ENCODE results near the gene DPP7. TPM values are rescaled to one million over a fixed set of nuclear protein-coding genes. Genes with fewer than 3 reads are reported as not detected.
"Not testable (repeated sequence)": the region's sequence is repeated elsewhere in the genome, so short reads cannot be mapped to it uniquely, and the experiment has no call there.

Gene DPP7
- total RNA-seq, 2 donors from 2014 or later, result 172 to 236 TPM

GRCh38 chr9:137121927-137122795, 7.6 kb upstream of the DPP7 start:
- not testable (repeated sequence) for H3K27ac Mint-ChIP-seq; H3K9me3 Mint-ChIP-seq; DNase-seq (ENCODE audit: low spot score in 2 of 2); H3K36me3 Mint-ChIP-seq
- ATAC-seq, result peak in 1 of 2 donors; percentile 43

DNA sequence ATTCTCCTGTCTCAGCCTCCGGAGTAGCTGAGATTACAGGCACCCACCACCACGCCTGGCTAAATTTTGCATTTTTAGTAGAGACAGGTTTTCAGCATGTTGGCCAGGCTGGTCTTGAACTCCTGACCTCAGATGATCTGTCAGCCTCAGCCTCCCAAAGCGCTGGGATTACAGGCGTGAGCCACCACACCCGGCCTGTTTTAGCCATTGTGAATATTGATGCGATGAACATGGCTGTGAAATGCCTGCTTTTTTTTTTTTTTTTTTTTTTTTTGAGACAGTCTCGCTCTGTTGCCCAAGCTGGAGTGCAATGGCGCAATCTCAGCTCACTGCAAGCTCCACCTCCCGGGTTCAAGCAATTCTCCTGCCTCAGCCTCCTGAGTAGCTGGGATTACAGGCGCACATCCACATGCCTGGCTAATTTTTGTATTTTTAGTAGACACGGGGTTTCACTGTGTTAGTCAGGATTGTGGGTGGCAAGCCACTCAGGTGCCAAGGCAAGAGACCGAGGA, 3.6 kb upstream of the DPP7 start:
- not testable (repeated sequence) for H3K36me3 Mint-ChIP-seq; DNase-seq (ENCODE audit: low spot score in 2 of 2); H3K27ac Mint-ChIP-seq; H3K9me3 Mint-ChIP-seq; ATAC-seq

- ATAC-seq (no peak), DNase-seq (ENCODE audit: low spot score in 2 of 2) (no peak)
- Mint-ChIP-seq H3K36me3 (no peaks in the 10 kb centered on the region), H3K9me3 (no peaks in the 10 kb centered on the region), H3K27ac (no peak overlapping the region)
These were observed 2.8 kb upstream of the DPP7 start for GRCh38 chr9:137117269-137117731.

DNA sequence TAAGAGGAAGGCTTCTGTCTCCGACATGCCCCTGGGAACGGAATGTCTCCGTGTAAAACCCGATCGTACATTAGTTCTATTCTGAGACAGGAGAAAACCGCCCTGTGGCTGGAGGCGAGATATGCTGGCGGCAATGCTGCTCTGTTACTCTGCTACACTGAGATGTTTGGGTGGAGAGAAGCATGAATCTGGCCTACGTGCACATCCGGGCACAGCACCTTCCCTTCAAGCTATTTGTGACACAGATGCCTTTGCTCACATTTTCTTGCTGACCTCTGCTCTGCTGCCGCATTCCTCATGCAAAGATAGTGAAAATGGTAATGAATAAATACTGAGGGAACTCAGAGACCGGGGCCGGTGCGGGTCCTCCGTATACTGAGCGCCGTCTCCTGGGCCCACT, 2.2 kb upstream of the DPP7 start:
- Mint-ChIP-seq H3K27ac (no peak overlapping the region), H3K36me3 (no peaks in the 10 kb centered on the region), H3K9me3 (no peaks in the 10 kb centered on the region)
- no peak for ATAC-seq
- no peak for DNase-seq (ENCODE audit: low spot score in 2 of 2)

GRCh38 chr9:137116027-137116507, 1.5 kb upstream of the DPP7 start:
- DNase-seq (ENCODE audit: low spot score in 2 of 2), result no peak
- ATAC-seq, result no peak
- Mint-ChIP-seq H3K27ac (no peak overlapping the region), H3K36me3 (no peaks in the 10 kb centered on the region), H3K9me3 (no peaks in the 10 kb centered on the region)

DNA sequence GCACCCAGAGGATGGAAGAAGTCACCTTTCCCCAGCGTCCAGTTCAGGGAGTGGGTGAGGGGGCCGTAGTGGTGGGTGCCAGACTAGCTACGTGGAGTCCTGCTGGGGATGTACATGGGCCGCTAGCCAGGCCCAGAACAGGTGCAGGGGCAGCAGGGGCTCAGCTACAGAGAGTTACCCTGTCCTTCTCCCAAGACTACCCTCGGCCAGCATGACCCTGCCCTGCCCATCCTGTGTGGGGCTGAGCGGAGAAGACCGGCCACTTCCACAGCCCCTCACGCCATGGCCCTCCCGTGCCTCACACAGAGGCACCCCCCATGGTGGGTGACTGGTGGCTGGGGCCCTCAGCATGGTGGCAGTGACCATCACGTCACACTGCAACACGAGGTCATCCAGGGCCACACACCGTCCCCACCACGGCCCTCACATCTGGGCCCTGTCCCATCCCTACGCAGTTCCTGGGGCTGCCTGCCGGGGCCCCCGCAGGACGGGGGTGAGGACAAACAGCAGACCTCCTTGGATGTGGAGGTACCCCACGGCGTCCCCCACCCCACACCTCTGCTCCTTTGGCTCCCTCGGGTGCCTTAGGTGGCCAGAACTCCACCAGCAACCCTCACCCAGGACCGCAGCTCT, 977 bp upstream of the DPP7 start:
- Mint-ChIP-seq H3K9me3 (no peaks in the 10 kb centered on the region), H3K36me3 (no peaks in the 10 kb centered on the region)
- no peak for ATAC-seq

GRCh38 chr9:137114220-137114612, 317 bp downstream of the DPP7 start:
- DNase-seq (ENCODE audit: low spot score in 2 of 2) (no peak), ATAC-seq (peak; percentile 18 to 21)
- no peaks in the 10 kb centered on the region for H3K36me3 Mint-ChIP-seq
- H3K27ac Mint-ChIP-seq, result peak overlapping the region in 1 of 2 donors; percentile 29
- H3K9me3 Mint-ChIP-seq, result no peaks in the 10 kb centered on the region

More for the DNA sequence above, 977 bp upstream of the DPP7 start:
- no peak for DNase-seq (ENCODE audit: low spot score in 2 of 2)
- no peak overlapping the region for H3K27ac Mint-ChIP-seq

- no peaks in the 10 kb centered on the region for H3K36me3 Mint-ChIP-seq
- no peaks in the 10 kb centered on the region for H3K9me3 Mint-ChIP-seq
- no peak overlapping the region for H3K27ac Mint-ChIP-seq
- no peak for DNase-seq (ENCODE audit: low spot score in 2 of 2)
- ATAC-seq, result peak; percentile 32 to 40
These were observed 961 bp downstream of the DPP7 start for GRCh38 chr9:137113385-137114159.

- Mint-ChIP-seq H3K27ac (no peak overlapping the region), H3K9me3 (no peaks in the 10 kb centered on the region), H3K36me3 (no peaks in the 10 kb centered on the region)
- ATAC-seq (no peak), DNase-seq (ENCODE audit: low spot score in 2 of 2) (no peak)
These were observed 1.8 kb downstream of the DPP7 start for GRCh38 chr9:137112564-137113384.

GRCh38 chr9:137111788-137112563, 2.6 kb downstream of the DPP7 start:
- H3K27ac Mint-ChIP-seq, result no peak overlapping the region
- no peak for DNase-seq (ENCODE audit: low spot score in 2 of 2)
- no peaks in the 10 kb centered on the region for H3K9me3 Mint-ChIP-seq
- H3K36me3 Mint-ChIP-seq, result no peaks in the 10 kb centered on the region
- no peak for ATAC-seq

DNA sequence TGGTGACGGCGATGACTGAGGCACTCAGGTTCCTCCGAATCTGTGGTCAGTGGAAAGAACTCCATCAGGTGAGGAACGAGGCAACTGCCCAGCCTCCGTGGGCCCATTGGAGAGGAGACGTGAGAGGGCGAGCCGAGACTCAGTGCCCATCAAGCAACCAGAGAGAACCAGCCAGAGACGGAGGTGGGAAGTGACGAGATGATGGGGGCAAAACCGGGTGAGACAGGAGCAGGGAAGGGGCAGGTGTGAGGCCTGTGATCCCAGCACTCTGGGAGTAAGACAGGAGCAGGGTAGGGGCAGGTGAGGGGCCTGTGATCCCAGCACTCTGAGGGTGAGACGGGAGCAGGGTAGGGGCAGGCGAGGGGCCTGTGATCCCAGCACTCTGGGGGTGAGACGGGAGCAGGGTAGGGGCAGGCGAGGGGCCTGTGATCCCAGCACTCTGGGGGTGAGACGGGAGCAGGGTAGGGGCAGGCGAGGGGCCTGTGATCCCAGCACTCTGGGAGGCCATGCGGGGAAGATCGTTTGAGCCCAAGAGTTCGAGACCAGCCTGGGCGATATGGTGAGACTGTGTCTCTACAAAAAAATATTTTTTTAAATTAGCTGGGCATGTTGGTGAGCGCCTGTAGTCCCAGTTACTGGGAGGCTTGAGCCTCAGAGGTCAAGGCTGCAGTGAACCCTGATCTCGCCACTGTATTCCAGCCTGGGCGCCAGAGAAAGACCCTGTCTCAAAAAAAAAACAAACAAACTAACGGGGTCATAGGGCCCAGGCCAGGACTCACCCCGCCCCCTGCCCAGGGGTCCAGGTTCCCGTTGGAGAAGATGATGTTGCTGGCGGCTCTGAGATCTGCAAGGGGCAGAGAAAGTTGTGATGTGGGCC, 3.4 kb downstream of the DPP7 start:
- ATAC-seq (no peak), DNase-seq (ENCODE audit: low spot score in 2 of 2) (no peak)
- Mint-ChIP-seq H3K36me3 (no peaks in the 10 kb centered on the region), H3K27ac (no peak overlapping the region), H3K9me3 (no peaks in the 10 kb centered on the region)

- no peak for ATAC-seq
- no peak for DNase-seq (ENCODE audit: low spot score in 2 of 2)
- Mint-ChIP-seq H3K36me3 (no peaks in the 10 kb centered on the region), H3K27ac (no peak overlapping the region), H3K9me3 (no peaks in the 10 kb centered on the region)
These were observed 4.2 kb downstream of the DPP7 start for GRCh38 chr9:137110147-137110910.

- peak overlapping the region in 1 of 2 donors; percentile 55 for H3K27ac Mint-ChIP-seq
- ATAC-seq (no peak), DNase-seq (ENCODE audit: low spot score in 2 of 2) (no peak)
- no peaks in the 10 kb centered on the region for H3K36me3 Mint-ChIP-seq
- H3K9me3 Mint-ChIP-seq, result no peaks in the 10 kb centered on the region
These were observed 5.0 kb downstream of the DPP7 start for GRCh38 chr9:137109250-137110146.

All from activated naive CD4-positive, alpha-beta T cell treated with anti-CD3 and anti-CD28 coated beads, Interleukin-2, amount 50 U/mL, for 72 hours (primary cell).